IPS-15b (cell line): ENCODE data around the gene UBE2E2.

Experiments
- H3K27me3 ChIP-seq: one replicate; pipeline ENCODE4 v1.6.1; 2013; ENCODE audit warnings: low read length; ENCODE audit not compliant: control insufficient read depth, insufficient read depth
- H3K36me3 ChIP-seq: one replicate; pipeline ENCODE4 v1.6.1; 2013; ENCODE audit warnings: low read length; ENCODE audit not compliant: control insufficient read depth, insufficient read depth
- H3K4me1 ChIP-seq: one replicate; pipeline ENCODE4 v1.6.1; 2013; ENCODE audit warnings: mild to moderate bottlenecking, low read length; ENCODE audit not compliant: control insufficient read depth, insufficient read depth
- H3K4me3 ChIP-seq: one replicate; pipeline ENCODE4 v1.5.1; 2013; ENCODE audit warnings: low read depth, low read length
- H3K9ac ChIP-seq: one replicate; pipeline ENCODE4 v1.6.1; 2013; ENCODE audit warnings: low read depth, mild to moderate bottlenecking, low read length
- H3K9me3 ChIP-seq: one replicate; pipeline ENCODE4 v1.6.1; 2013; ENCODE audit warnings: mild to moderate bottlenecking, low read length; ENCODE audit not compliant: control insufficient read depth, insufficient read depth

The UBE2E2 gene

DNA sequence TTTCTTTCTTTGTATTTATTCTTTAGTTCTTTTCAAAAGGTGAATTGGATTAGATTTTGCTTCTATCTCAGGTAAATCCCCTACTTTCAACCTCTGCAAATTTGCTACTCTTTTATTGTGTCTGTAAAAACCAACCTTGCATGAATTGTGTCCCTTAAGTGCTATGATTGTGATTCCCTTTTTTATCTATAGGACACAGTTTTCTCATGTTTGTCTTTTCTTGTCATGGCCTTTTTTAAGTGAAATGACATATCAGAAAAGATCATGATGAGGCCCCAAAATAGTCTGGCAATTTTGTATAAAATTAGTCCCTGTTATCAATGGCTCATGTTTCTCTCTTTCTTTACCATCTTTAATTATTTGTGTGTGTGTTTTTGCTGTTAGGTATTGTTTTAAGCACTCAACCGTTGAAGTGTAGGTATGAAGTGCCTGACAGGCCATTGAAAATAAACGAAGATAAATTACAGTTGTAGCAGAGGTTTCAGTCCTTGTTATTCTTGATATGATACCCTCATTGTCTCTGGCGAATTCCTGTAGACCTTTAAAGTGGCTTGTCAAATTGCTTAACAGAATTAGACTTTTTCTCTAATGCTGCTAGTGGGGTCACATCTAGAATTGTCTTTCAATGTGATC, 184.3 kb downstream of the UBE2E2 start:
- Histone ChIP-seq H3K27me3 (no peaks in the 10 kb centered on the region), H3K36me3 (no peaks in the 10 kb centered on the region), H3K4me1 (peaks cover 14% of the 10 kb centered on the region), H3K4me3 (no peak overlapping the region), H3K9ac (no peak overlapping the region), H3K9me3 (no peaks in the 10 kb centered on the region)

GRCh38 chr3:23389089-23389488, 186.0 kb downstream of the UBE2E2 start:
- Histone ChIP-seq H3K9me3 (no peaks in the 10 kb centered on the region), H3K4me3 (no peak overlapping the region), H3K27me3 (no peaks in the 10 kb centered on the region), H3K36me3 (no peaks in the 10 kb centered on the region), H3K4me1 (peaks cover 14% of the 10 kb centered on the region), H3K9ac (no peak overlapping the region)

- Histone ChIP-seq H3K9me3 (no peaks in the 10 kb centered on the region), H3K4me3 (no peak overlapping the region)
Observed at GRCh38 chr3:23389686-23390085, 186.6 kb downstream of the UBE2E2 start.

GRCh38 chr3:23390446-23390845, 187.3 kb downstream of the UBE2E2 start:
- no peaks in the 10 kb centered on the region for H3K9me3 ChIP-seq
- H3K4me3 ChIP-seq, result no peak overlapping the region
- no peak overlapping the region for H3K9ac ChIP-seq
- peaks cover 14% of the 10 kb centered on the region for H3K4me1 ChIP-seq
- H3K27me3 ChIP-seq, result no peaks in the 10 kb centered on the region
- no peaks in the 10 kb centered on the region for H3K36me3 ChIP-seq

More at GRCh38 chr3:23389686-23390085, 186.6 kb downstream of the UBE2E2 start:
- no peak overlapping the region for H3K9ac ChIP-seq
- no peaks in the 10 kb centered on the region for H3K36me3 ChIP-seq
- H3K4me1 ChIP-seq, result peaks cover 14% of the 10 kb centered on the region
- no peaks in the 10 kb centered on the region for H3K27me3 ChIP-seq

DNA sequence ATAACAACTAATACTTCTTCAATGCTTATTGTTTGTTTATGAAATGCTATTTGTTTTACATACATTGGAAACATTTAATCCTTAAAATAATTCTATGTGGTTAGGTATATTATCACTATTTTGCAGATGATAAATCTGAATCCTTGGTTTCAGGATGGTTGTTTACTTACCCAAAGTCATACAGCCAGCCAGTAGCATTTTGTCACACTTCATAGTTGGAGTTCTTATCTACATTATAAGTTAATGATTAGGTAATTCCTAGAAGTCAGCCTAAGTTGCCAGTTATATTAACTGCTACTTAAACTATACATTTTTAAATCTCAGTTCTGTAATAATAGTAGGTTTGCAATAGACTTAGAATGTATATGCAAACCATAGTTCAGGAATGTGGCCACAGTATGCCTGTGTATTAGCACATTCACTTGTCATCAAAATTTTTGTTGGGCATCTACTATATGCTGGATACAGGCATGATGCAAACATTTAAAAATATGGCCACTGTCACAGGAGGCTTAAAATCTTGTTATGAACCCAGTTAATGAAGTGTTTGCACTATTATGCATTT, 187.9 kb downstream of the UBE2E2 start:
- Histone ChIP-seq H3K4me1 (peaks cover 14% of the 10 kb centered on the region), H3K36me3 (no peaks in the 10 kb centered on the region), H3K9me3 (no peaks in the 10 kb centered on the region), H3K27me3 (no peaks in the 10 kb centered on the region), H3K4me3 (no peak overlapping the region), H3K9ac (no peak overlapping the region)

GRCh38 chr3:23395115-23395514, 192.0 kb downstream of the UBE2E2 start:
- no peaks in the 10 kb centered on the region for H3K9me3 ChIP-seq
- no peaks in the 10 kb centered on the region for H3K27me3 ChIP-seq
- H3K4me3 ChIP-seq, result no peak overlapping the region
- H3K9ac ChIP-seq, result no peak overlapping the region
- H3K4me1 ChIP-seq, result no peaks in the 10 kb centered on the region
- no peaks in the 10 kb centered on the region for H3K36me3 ChIP-seq

GRCh38 chr3:23396746-23397145, 193.6 kb downstream of the UBE2E2 start:
- Histone ChIP-seq H3K9me3 (no peaks in the 10 kb centered on the region), H3K27me3 (no peaks in the 10 kb centered on the region), H3K36me3 (no peaks in the 10 kb centered on the region), H3K4me1 (no peaks in the 10 kb centered on the region), H3K9ac (no peak overlapping the region), H3K4me3 (no peak overlapping the region)

- Histone ChIP-seq H3K27me3 (no peaks in the 10 kb centered on the region), H3K9ac (no peak overlapping the region), H3K4me3 (no peak overlapping the region), H3K36me3 (no peaks in the 10 kb centered on the region), H3K9me3 (no peaks in the 10 kb centered on the region), H3K4me1 (no peaks in the 10 kb centered on the region)
Observed at GRCh38 chr3:23399221-23399620, 196.1 kb downstream of the UBE2E2 start.

GRCh38 chr3:23402728-23403492, 199.8 kb downstream of the UBE2E2 start:
- no peak overlapping the region for H3K9ac ChIP-seq
- H3K27me3 ChIP-seq, result no peaks in the 10 kb centered on the region
- no peaks in the 10 kb centered on the region for H3K9me3 ChIP-seq
- no peak overlapping the region for H3K4me3 ChIP-seq
- H3K36me3 ChIP-seq, result no peaks in the 10 kb centered on the region
- peaks cover 16% of the 10 kb centered on the region for H3K4me1 ChIP-seq

- H3K4me3 ChIP-seq, result no peak overlapping the region
Observed at GRCh38 chr3:23404246-23404645, 201.1 kb downstream of the UBE2E2 start.

GRCh38 chr3:23405081-23405480, 202.0 kb downstream of the UBE2E2 start:
- H3K27me3 ChIP-seq, result no peaks in the 10 kb centered on the region
- H3K4me3 ChIP-seq, result no peak overlapping the region
- no peaks in the 10 kb centered on the region for H3K9me3 ChIP-seq
- H3K9ac ChIP-seq, result no peak overlapping the region
- H3K36me3 ChIP-seq, result no peaks in the 10 kb centered on the region
- H3K4me1 ChIP-seq, result peaks cover 16% of the 10 kb centered on the region

More at GRCh38 chr3:23404246-23404645, 201.1 kb downstream of the UBE2E2 start:
- Histone ChIP-seq H3K9ac (no peak overlapping the region), H3K36me3 (no peaks in the 10 kb centered on the region), H3K9me3 (no peaks in the 10 kb centered on the region), H3K27me3 (no peaks in the 10 kb centered on the region), H3K4me1 (peaks cover 16% of the 10 kb centered on the region)

DNA sequence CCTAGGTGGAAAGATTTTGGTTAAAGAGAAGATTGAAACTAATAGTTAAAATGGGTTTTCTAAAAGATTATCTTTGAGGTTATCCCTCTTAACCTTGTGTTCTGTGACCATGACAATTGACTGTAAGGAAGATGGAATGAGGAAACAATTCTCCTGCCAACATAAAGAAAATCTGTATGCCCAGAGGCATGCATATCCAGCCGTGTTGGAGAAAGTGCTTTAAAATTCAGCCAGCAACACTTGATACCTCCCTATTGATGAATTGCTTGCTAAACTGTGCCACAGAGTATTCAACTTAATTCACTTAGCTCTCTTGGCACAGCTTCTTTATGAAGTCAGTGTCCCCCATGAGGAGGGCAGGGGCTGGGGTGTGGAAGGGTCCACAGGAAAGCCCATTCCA, 203.5 kb downstream of the UBE2E2 start:
- Histone ChIP-seq H3K9me3 (no peaks in the 10 kb centered on the region), H3K4me3 (no peak overlapping the region), H3K4me1 (peaks cover 16% of the 10 kb centered on the region), H3K9ac (no peak overlapping the region), H3K27me3 (no peaks in the 10 kb centered on the region), H3K36me3 (no peaks in the 10 kb centered on the region)
